OCI-LY1 (cell line): ENCODE results near the gene FBXO39.
"Not testable (repeated sequence)": the region's sequence is repeated elsewhere in the genome, so short reads cannot be mapped to it uniquely, and the experiment has no call there.

Experiments
- H2AFZ ChIP-seq: fragments of 200-600 bp; sonication (generic), shearing (Covaris generic); 2 replicates; pipeline ENCODE4 v1.6.0; 2014; ENCODE audit warnings: antibody characterized with exemption, mild to moderate bottlenecking, low read length
- H3F3A ChIP-seq: fragments of 200-600 bp; sonication (generic), shearing (Covaris generic); 2 replicates; pipeline ENCODE4 v1.6.0; 2014; ENCODE audit warnings: mild to moderate bottlenecking, antibody characterized with exemption, low read length, moderate library complexity; ENCODE audit not compliant: insufficient read depth
- H3K27ac ChIP-seq: fragments of 200-600 bp; sonication (generic); 2 replicates; pipeline ENCODE4 v1.5.1; 2014; ENCODE audit warnings: low read length, mixed run types, mild to moderate bottlenecking, low read depth; ENCODE audit not compliant: poor library complexity, severe bottlenecking
- H3K27me3 ChIP-seq: fragments of 200-600 bp; sonication (generic); 2 replicates; pipeline ENCODE4 v1.6.0; 2014; ENCODE audit warnings: antibody characterized with exemption, mild to moderate bottlenecking, low read length, moderate library complexity; ENCODE audit not compliant: insufficient read depth
- H3K36me3 ChIP-seq: fragments of 200-600 bp; sonication (generic); 2 replicates; pipeline ENCODE4 v1.6.1; 2014; ENCODE audit warnings: mild to moderate bottlenecking, antibody characterized with exemption, low read length, moderate library complexity, mixed read lengths; ENCODE audit not compliant: insufficient read depth
- H3K4me1 ChIP-seq: fragments of 200-600 bp; sonication (generic); 2 replicates; pipeline ENCODE4 v1.5.1; 2014; ENCODE audit warnings: mild to moderate bottlenecking, low read length, moderate library complexity; ENCODE audit not compliant: insufficient read depth, severe bottlenecking
- H3K4me2 ChIP-seq: fragments of 200-600 bp; sonication (generic), shearing (Covaris generic); 2 replicates; pipeline ENCODE4 v1.6.1; 2014; ENCODE audit warnings: low read length
- H3K4me3 ChIP-seq: fragments of 200-600 bp; sonication (generic); 2 replicates; pipeline ENCODE4 v1.5.1; 2014; ENCODE audit warnings: low read length, low read depth, mild to moderate bottlenecking, mixed read lengths; ENCODE audit not compliant: poor library complexity, severe bottlenecking
- H3K79me2 ChIP-seq: fragments of 200-600 bp; shearing (Covaris generic); 2 replicates; pipeline ENCODE4 v1.6.1; 2016; ENCODE audit warnings: mixed run types, low read length, mixed read lengths; ENCODE audit not compliant: insufficient read depth
- H3K9ac ChIP-seq: fragments of 200-600 bp; sonication (generic), shearing (Covaris generic); 2 replicates; pipeline ENCODE4 v1.6.1; 2014; ENCODE audit warnings: mild to moderate bottlenecking, low read length, mixed read lengths
- H3K9me2 ChIP-seq: fragments of 200-600 bp; sonication (generic), shearing (Covaris generic); 2 replicates; pipeline ENCODE4 v1.6.1; 2014; ENCODE audit warnings: low read depth, mild to moderate bottlenecking, low read length, mixed read lengths
- H3K9me3 ChIP-seq: fragments of 200-600 bp; shearing (Covaris generic); 2 replicates; pipeline ENCODE4 v1.6.1; 2014; ENCODE audit warnings: low read length, mixed read lengths
- H4K20me1 ChIP-seq: fragments of 200-600 bp; sonication (generic), shearing (Covaris generic); 2 replicates; pipeline ENCODE4 v1.6.0; 2016; ENCODE audit warnings: mild to moderate bottlenecking, low read length; ENCODE audit not compliant: insufficient read depth
- EZH2 ChIP-seq: fragments of 200-600 bp; sonication (generic), shearing (Covaris generic); IDR thresholded peaks from 2 replicates; pipeline ENCODE4 v1.8.0; 2017; ENCODE audit warnings: borderline replicate concordance, mixed run types, mild to moderate bottlenecking, antibody characterized with exemption, low read length, moderate library complexity, mixed read lengths
- TF ChIP-seq, protein P1 (sequence below): fragments of 200-600 bp; sonication (generic), shearing (Covaris generic); IDR thresholded peaks from 2 replicates; pipeline ENCODE4 v1.5.1; 2017; ENCODE audit warnings: mild to moderate bottlenecking, antibody characterized with exemption, low read length, moderate library complexity, mixed read lengths

Gene FBXO39

DNA sequence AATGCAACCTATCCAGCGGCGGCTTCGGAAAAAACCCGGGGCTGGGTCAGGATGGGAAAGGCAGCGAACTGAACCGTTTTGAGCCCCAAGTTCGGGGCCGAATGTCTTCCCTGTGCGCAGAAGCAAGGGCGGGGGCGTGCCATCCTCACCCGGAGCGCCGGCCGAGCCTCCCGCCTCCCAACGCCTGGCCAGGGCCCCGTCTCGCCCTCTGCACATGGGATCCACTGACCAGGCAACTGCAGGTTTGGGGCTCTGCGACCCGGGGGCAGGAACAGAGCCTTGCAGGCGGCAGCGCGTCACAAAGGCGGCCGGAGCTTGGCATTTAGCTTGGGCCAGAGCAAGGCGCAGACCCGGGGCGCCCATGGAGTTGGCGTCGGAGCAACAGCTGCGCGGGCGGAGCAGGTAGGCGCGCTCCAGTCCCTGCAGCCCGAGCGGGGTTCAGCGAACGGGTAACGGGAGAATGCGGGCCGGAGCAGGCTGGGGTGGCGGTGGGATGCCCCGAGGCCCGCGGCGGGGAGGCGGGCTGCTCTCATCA is at the start of gene FBXO39:
TSS of gene FBXO39 (plus strand) at position 345 of the 535 bp plus-strand sequence. CDS start 3,654 bp downstream, outside the sequence.
- H3K9ac ChIP-seq: no peak within 1 kb of the TSS
- H3K9me2 ChIP-seq: no peaks in the 10 kb centered on the region
- no peak within 1 kb of the TSS for H2AFZ ChIP-seq
- H4K20me1 ChIP-seq: no peaks in the 10 kb centered on the region
- no peaks in the 10 kb centered on the region for H3K9me3 ChIP-seq
- H3K79me2 ChIP-seq: no peaks in the 10 kb centered on the region
- H3K27me3 ChIP-seq: no peaks in the 10 kb centered on the region
- no peaks in the 10 kb centered on the region for H3K4me1 ChIP-seq
- no peaks in the 10 kb centered on the region for H3F3A ChIP-seq
- no peaks in the 10 kb centered on the region for H3K36me3 ChIP-seq
- H3K4me2 ChIP-seq: no peak within 1 kb of the TSS
- H3K4me3 ChIP-seq: no peak within 1 kb of the TSS
- H3K27ac ChIP-seq: no peak within 1 kb of the TSS
- TF ChIP-seq EZH2: no peak
- TF ChIP-seq, protein P1, sequence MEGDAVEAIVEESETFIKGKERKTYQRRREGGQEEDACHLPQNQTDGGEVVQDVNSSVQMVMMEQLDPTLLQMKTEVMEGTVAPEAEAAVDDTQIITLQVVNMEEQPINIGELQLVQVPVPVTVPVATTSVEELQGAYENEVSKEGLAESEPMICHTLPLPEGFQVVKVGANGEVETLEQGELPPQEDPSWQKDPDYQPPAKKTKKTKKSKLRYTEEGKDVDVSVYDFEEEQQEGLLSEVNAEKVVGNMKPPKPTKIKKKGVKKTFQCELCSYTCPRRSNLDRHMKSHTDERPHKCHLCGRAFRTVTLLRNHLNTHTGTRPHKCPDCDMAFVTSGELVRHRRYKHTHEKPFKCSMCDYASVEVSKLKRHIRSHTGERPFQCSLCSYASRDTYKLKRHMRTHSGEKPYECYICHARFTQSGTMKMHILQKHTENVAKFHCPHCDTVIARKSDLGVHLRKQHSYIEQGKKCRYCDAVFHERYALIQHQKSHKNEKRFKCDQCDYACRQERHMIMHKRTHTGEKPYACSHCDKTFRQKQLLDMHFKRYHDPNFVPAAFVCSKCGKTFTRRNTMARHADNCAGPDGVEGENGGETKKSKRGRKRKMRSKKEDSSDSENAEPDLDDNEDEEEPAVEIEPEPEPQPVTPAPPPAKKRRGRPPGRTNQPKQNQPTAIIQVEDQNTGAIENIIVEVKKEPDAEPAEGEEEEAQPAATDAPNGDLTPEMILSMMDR: no peak

DNA sequence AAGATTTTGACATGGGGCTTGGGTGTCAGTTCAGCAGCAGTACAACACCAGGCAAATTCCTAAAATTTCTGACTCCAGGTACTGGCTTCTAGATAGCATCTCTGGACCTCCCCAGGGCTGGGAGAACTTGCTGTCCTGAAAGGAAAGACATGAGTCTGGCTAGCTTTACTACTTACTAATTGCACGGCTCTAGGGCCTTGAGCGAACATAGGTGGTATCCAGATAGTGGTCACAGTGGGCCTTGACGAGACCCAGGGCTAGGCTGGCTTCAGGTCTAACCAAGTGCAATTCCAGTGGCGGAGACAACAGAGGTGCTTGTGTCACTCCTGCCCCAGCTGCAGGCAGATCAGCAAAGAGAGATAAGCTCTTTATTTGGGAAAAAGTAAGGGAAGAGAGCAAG is 46.5 kb upstream of the FBXO39 start:
- Histone ChIP-seq H3K4me1 (no peaks in the 10 kb centered on the region), H2AFZ (no peak overlapping the region), H3K4me3 (no peak overlapping the region), H3K79me2 (no peaks in the 10 kb centered on the region), H3K9ac (no peak overlapping the region), H3K9me2 (no peaks in the 10 kb centered on the region), H3K27ac (no peak overlapping the region), H3F3A (no peaks in the 10 kb centered on the region), H3K27me3 (no peaks in the 10 kb centered on the region), H3K9me3 (no peaks in the 10 kb centered on the region), H3K36me3 (no peaks in the 10 kb centered on the region), H4K20me1 (no peaks in the 10 kb centered on the region), H3K4me2 (no peak overlapping the region)
- TF ChIP-seq EZH2: no peak
- TF ChIP-seq, protein P1: no peak

DNA sequence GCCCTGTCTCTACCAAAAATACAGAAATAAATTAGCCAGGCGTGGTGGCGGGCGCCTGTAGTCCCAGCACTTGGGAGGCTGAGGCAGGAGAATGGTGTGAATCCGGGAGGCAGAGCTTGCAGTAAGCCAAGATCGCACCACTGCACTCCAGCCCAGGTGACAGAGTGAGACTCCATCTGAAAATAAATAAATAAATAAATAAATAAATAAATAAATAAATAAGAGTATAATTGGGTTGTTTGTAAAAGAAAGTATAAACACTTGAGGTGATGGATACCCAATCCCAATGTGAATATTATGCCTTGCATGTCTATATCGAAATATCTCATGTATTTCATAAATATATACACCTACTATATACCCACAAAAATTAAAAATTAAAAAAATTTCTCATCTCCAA is 29.4 kb upstream of the FBXO39 start:
- H3K9ac ChIP-seq, H3F3A ChIP-seq, H3K9me3 ChIP-seq, H4K20me1 ChIP-seq, H3K79me2 ChIP-seq, H3K36me3 ChIP-seq, H3K27me3 ChIP-seq, H3K4me2 ChIP-seq, H3K27ac ChIP-seq, H2AFZ ChIP-seq, H3K4me3 ChIP-seq, H3K9me2 ChIP-seq, H3K4me1 ChIP-seq: not testable (repeated sequence)

DNA sequence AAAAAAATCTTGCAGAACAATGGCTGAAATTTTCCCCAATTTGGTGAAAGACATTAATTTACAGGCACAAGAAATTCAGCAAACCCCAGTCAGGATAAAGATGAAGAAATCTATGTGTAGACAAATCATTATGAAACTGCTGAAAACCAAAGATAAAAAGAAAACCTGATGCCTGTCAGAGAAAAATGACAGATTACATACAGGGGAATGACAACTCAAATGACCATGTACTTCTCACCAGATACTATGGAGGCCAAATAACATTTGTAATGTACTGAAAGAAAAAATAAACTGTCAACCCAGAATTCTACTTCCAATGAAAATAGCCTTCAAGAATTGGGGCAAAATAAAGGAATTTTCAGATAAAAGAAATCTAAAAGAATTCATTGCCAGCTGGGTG is 27.4 kb upstream of the FBXO39 start:
- Histone ChIP-seq H3K9me3 (no peaks in the 10 kb centered on the region), H3K4me3 (no peak overlapping the region), H4K20me1 (no peaks in the 10 kb centered on the region), H3K4me2 (no peak overlapping the region), H3K27me3 (no peaks in the 10 kb centered on the region), H3K36me3 (no peaks in the 10 kb centered on the region), H2AFZ (no peak overlapping the region), H3K27ac (no peak overlapping the region), H3K9me2 (no peaks in the 10 kb centered on the region), H3K9ac (no peak overlapping the region), H3F3A (no peaks in the 10 kb centered on the region), H3K4me1 (no peaks in the 10 kb centered on the region), H3K79me2 (no peaks in the 10 kb centered on the region)
- TF ChIP-seq EZH2: no peak
- TF ChIP-seq, protein P1: no peak
